ENCODE data around the gene HOXC10. TPM values are rescaled to one million over a fixed set of nuclear protein-coding genes. Genes with fewer than 3 reads are reported as not detected.

Gene HOXC10
- polyA plus RNA-seq, 4 donors: 1.2 TPM; not detected in 3

DNA sequence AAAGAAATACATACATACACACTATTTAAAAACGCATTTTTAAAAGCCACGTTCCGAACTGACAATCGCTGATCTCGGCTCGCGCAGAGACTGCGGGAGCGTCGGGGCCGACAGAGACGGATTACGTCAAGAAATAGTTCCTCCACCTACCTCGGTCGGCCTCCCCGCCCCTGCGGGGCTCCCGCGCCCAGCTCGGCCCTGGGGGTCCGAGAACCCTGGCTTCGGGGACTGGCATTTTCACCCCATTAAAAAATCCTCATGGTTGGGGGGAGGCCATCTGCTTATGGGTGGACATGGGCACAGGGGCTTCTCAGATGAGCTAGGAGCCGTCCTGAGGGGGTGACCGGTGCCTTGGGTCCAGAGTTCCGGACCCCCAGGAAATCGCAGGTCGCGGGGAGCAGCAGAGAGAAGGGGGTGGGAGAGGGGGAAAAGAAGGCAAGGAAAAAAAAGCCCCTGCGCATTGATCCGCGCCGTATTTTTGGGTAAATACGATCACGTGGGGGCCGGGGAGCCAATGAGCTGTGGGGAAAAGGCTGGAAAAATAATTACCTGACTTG lies 14.7 kb downstream of the HOXC10 start:
- H3K27me3 ChIP-seq (ENCODE audit: control insufficient read depth in 3 of 3, insufficient read depth in 3 of 3, low read length in 3 of 3): peaks cover 0 to 100% (median 78%) of the 10 kb centered on the region in 3 donors
- WGBS, 3 donors: 4 to 5% (median 4%) methylated on average over 35 of the region's 35 CpGs
- peak in 1 of 2 donors; percentile 45 for DNase-seq

DNA sequence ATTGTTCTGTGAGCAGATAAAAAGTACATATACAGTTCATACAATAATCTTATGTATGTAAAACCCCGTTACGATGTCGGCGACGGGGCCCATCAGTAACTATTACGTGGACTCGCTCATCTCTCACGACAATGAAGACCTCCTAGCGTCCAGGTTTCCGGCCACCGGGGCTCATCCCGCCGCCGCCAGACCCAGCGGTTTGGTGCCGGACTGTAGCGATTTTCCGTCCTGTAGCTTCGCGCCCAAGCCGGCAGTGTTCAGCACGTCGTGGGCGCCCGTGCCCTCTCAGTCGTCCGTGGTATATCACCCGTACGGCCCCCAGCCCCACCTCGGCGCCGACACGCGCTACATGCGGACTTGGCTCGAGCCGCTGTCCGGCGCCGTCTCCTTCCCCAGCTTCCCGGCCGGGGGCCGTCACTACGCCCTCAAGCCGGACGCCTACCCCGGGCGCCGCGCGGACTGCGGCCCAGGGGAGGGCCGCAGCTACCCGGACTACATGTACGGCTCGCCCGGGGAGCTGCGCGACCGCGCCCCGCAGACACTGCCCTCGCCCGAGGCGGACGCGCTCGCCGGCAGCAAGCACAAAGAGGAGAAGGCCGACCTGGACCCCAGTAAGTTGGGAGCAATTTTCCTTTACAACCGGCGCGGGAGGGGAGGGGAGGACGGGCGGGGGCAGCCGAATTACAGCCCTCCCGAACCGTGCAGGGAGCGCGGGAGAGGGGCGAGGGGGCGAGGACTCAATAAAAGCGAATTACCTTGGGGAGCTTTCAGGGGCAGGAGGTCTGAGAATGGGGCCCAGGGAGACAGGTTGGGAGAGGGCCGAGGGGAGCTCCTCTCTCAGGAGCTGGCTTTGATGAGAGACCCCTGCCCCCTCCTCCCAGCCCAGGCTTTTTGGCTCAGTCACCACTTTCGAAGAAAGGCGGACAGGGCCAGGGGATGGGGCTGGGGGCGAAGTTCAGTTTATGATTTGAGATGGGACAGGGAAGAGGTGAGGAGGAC lies 15.5 kb downstream of the HOXC10 start, which contains the start of gene HOXC9:
TSS of gene HOXC9 (plus strand) at position 46 of the 999 bp plus-strand sequence. CDS start at position 74, 28 bp downstream.
- 3 to 5% (median 4%) methylated on average over 86 to 87 of the region's 87 CpGs for WGBS, 3 donors
- peaks cover 0 to 16% (median 0%) of the 10 kb centered on the region in 3 donors for H3K4me1 ChIP-seq (ENCODE audit: control insufficient read depth in 3 of 3, insufficient read depth in 2 of 3, low read depth in 1 of 3, low read length in 2 of 3)
- H3K27me3 ChIP-seq (ENCODE audit: control insufficient read depth in 3 of 3, insufficient read depth in 3 of 3, low read length in 3 of 3): peaks cover 0 to 100% (median 81%) of the 10 kb centered on the region in 3 donors
- peaks cover 0 to 3% of the 10 kb centered on the region in 2 donors for H3K9me3 ChIP-seq (ENCODE audit: control insufficient read depth in 2 of 2, insufficient read depth in 1 of 2, low read depth in 1 of 2, low read length in 1 of 2)
- no peaks in the 10 kb centered on the region for H3K36me3 ChIP-seq (ENCODE audit: control insufficient read depth in 3 of 3, insufficient read depth in 2 of 3, low read depth in 1 of 3, low read length in 3 of 3)
- H3K27ac ChIP-seq (ENCODE audit: low read depth in 1 of 3, low read length in 2 of 3): no peak within 1 kb of the TSS
- FAIRE-seq (no peak), DNase-seq (no peak)
- peak within 1 kb of the TSS in 2 of 3 donors; percentile 4 to 30 for H3K4me3 ChIP-seq (ENCODE audit: low read depth in 1 of 3, low read length in 3 of 3)

More for the DNA sequence above, 14.7 kb downstream of the HOXC10 start:
- Histone ChIP-seq H3K9me3 (ENCODE audit: control insufficient read depth in 2 of 2, insufficient read depth in 1 of 2, low read depth in 1 of 2, low read length in 1 of 2) (peaks cover 0 to 3% of the 10 kb centered on the region in 2 donors), H3K27ac (ENCODE audit: low read depth in 1 of 3, low read length in 2 of 3) (no peak overlapping the region), H3K4me1 (ENCODE audit: control insufficient read depth in 3 of 3, insufficient read depth in 2 of 3, low read depth in 1 of 3, low read length in 2 of 3) (peaks cover under 1 to 23% (median 2%) of the 10 kb centered on the region in 3 donors), H3K4me3 (ENCODE audit: low read depth in 1 of 3, low read length in 3 of 3) (peak overlapping the region in 1 of 3 donors; percentile 30), H3K36me3 (ENCODE audit: control insufficient read depth in 3 of 3, insufficient read depth in 2 of 3, low read depth in 1 of 3, low read length in 3 of 3) (no peaks in the 10 kb centered on the region)
- FAIRE-seq: no peak

DNA sequence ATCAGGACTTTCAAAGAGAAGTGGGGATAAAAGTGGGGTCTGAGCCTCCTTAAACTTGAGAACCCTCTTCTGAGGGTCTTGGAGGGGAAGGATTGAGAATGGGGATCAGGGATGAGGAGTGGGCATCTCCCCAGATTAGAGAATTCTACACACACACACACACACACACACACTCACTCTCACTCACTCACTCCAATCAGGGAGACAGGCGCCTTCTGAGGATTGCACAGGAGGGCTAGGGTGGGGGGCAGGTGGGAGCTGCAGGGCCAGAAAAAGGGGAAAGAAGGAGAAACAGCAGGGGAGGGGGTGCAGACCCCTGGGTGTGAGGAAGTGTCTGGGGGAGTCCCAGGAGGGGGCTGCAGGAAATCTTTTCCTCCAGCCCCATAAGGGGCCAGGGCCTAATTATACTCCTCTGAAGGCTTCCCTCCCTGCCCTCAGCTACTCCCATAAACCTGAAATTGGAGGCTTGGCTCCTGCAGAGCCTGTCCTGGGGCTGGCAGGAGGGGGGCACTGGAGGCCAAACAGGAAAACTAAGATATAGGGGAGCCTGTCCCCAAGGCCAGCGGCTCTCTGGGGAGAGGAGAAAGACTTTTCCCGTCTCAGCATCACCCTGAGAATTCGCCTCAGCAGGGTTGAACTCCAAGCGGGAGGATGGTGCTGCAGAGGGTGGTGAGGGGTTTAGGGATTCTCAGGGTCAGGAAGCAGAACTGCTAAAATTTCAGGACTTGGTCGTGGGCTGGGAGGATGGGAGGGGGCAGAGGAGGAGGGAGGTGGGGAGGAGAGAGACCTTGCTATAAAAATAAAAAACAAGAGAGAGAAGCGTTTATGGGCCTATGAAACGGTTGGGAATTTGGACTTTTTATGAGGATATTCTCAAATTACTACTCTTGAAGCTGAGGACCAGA lies 16.6 kb downstream of the HOXC10 start:
- 11 to 22% (median 18%) methylated on average over 8 of the region's 8 CpGs for WGBS, 3 donors
- Histone ChIP-seq H3K27me3 (ENCODE audit: control insufficient read depth in 3 of 3, insufficient read depth in 3 of 3, low read length in 3 of 3) (peaks cover 0 to 100% (median 82%) of the 10 kb centered on the region in 3 donors), H3K36me3 (ENCODE audit: control insufficient read depth in 3 of 3, insufficient read depth in 2 of 3, low read depth in 1 of 3, low read length in 3 of 3) (no peaks in the 10 kb centered on the region), H3K4me3 (ENCODE audit: low read depth in 1 of 3, low read length in 3 of 3) (no peak overlapping the region), H3K9me3 (ENCODE audit: control insufficient read depth in 2 of 2, insufficient read depth in 1 of 2, low read depth in 1 of 2, low read length in 1 of 2) (peaks cover 0 to 2% of the 10 kb centered on the region in 2 donors), H3K27ac (ENCODE audit: low read depth in 1 of 3, low read length in 2 of 3) (no peak overlapping the region), H3K4me1 (ENCODE audit: control insufficient read depth in 3 of 3, insufficient read depth in 2 of 3, low read depth in 1 of 3, low read length in 2 of 3) (peaks cover 0 to 18% (median 0%) of the 10 kb centered on the region in 3 donors)
- FAIRE-seq (no peak), DNase-seq (no peak)

DNA sequence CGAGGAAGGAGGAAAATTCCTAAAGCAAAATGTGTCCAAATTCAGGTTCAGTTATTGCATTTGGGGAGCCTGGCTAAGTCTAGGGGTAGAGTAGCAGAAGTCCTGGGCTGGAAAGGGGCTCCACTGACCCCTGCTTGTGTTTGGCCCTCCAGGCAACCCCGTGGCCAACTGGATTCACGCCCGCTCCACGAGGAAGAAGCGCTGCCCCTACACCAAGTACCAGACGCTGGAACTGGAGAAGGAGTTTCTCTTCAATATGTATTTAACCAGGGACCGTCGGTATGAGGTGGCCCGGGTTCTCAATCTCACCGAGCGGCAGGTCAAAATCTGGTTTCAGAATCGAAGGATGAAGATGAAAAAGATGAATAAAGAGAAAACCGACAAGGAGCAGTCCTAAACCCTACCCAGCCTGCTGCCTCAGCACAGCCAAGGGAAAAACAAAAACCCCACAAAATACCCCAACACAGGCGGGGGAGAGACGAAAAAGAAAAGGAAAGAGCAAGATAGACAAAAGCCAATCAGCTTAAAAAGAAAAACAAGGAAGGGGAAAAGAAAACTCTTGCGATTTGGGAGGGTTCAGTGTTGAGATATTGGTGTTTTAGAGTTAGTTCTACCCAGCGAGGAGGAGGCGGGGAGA lies 17.4 kb downstream of the HOXC10 start:
- Histone ChIP-seq H3K27me3 (ENCODE audit: control insufficient read depth in 3 of 3, insufficient read depth in 3 of 3, low read length in 3 of 3) (peaks cover 0 to 100% (median 82%) of the 10 kb centered on the region in 3 donors), H3K4me3 (ENCODE audit: low read depth in 1 of 3, low read length in 3 of 3) (no peak overlapping the region), H3K27ac (ENCODE audit: low read depth in 1 of 3, low read length in 2 of 3) (no peak overlapping the region), H3K4me1 (ENCODE audit: control insufficient read depth in 3 of 3, insufficient read depth in 2 of 3, low read depth in 1 of 3, low read length in 2 of 3) (peaks cover 0 to 24% (median 0%) of the 10 kb centered on the region in 3 donors), H3K36me3 (ENCODE audit: control insufficient read depth in 3 of 3, insufficient read depth in 2 of 3, low read depth in 1 of 3, low read length in 3 of 3) (no peaks in the 10 kb centered on the region), H3K9me3 (ENCODE audit: control insufficient read depth in 2 of 2, insufficient read depth in 1 of 2, low read depth in 1 of 2, low read length in 1 of 2) (peaks cover 0 to 2% of the 10 kb centered on the region in 2 donors)
- FAIRE-seq (no peak), DNase-seq (no peak)
- WGBS, 3 donors: 16 to 18% (median 18%) methylated on average over 19 of the region's 19 CpGs

DNA sequence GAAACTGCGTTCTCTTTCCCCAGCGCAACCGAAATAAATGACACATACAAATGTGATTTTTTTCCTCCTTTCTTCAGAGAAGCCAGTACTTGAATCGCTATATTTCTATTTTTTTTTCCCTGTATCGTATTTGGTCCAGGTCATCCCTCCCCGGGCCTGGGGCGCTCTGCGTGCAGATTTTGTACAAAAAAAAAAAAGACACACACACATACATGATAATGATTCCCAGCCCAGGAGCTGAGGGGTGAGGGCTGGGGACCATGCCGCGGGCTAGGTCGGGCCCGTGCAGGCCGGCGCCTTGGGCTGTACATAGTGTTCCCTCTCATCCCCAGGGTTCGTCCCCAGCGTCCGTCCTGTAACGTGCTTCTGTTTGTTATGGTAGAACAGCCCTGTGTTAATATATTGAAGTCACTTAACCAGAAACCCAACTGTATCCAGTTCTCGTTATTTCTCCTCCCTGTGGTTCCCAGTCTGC lies 18.0 kb downstream of the HOXC10 start:
- H3K27me3 ChIP-seq (ENCODE audit: control insufficient read depth in 3 of 3, insufficient read depth in 3 of 3, low read length in 3 of 3): peaks cover 0 to 100% (median 81%) of the 10 kb centered on the region in 3 donors
- no peak for DNase-seq
- no peaks in the 10 kb centered on the region for H3K36me3 ChIP-seq (ENCODE audit: control insufficient read depth in 3 of 3, insufficient read depth in 2 of 3, low read depth in 1 of 3, low read length in 3 of 3)
- no peak overlapping the region for H3K27ac ChIP-seq (ENCODE audit: low read depth in 1 of 3, low read length in 2 of 3)
- 15 to 28% (median 27%) methylated on average over 18 to 19 of the region's 19 CpGs for WGBS, 3 donors
- no peak overlapping the region for H3K4me3 ChIP-seq (ENCODE audit: low read depth in 1 of 3, low read length in 3 of 3)
- H3K9me3 ChIP-seq (ENCODE audit: control insufficient read depth in 2 of 2, insufficient read depth in 1 of 2, low read depth in 1 of 2, low read length in 1 of 2): peaks cover 0 to 2% of the 10 kb centered on the region in 2 donors
- H3K4me1 ChIP-seq (ENCODE audit: control insufficient read depth in 3 of 3, insufficient read depth in 2 of 3, low read depth in 1 of 3, low read length in 2 of 3): peaks cover 0 to 24% (median 0%) of the 10 kb centered on the region in 3 donors
- FAIRE-seq: no peak

DNA sequence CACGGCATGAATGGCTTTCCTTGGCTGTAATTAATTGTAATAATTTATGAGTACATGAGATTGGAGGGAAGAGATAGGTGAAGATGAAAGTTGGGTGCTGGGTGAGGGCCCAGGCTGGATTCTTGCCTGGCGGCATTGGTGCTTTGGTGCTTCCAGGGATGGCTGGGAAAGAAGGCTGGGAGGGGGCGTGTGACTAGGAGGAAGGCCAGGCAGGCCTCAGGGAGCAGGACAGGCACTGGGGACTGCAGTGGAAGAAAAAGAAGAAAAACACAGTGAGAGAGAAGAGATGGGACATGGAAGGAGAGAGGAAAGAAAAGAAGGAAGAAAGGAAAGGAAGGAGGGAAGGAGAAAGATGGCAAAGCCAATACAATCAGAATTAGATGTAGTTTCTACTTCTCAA lies 18.7 kb downstream of the HOXC10 start:
- Histone ChIP-seq H3K27me3 (ENCODE audit: control insufficient read depth in 3 of 3, insufficient read depth in 3 of 3, low read length in 3 of 3) (peaks cover 0 to 100% (median 79%) of the 10 kb centered on the region in 3 donors), H3K4me1 (ENCODE audit: control insufficient read depth in 3 of 3, insufficient read depth in 2 of 3, low read depth in 1 of 3, low read length in 2 of 3) (peaks cover 0 to 24% (median 0%) of the 10 kb centered on the region in 3 donors), H3K27ac (ENCODE audit: low read depth in 1 of 3, low read length in 2 of 3) (no peak overlapping the region), H3K4me3 (ENCODE audit: low read depth in 1 of 3, low read length in 3 of 3) (no peak overlapping the region), H3K36me3 (ENCODE audit: control insufficient read depth in 3 of 3, insufficient read depth in 2 of 3, low read depth in 1 of 3, low read length in 3 of 3) (no peaks in the 10 kb centered on the region), H3K9me3 (ENCODE audit: control insufficient read depth in 2 of 2, insufficient read depth in 1 of 2, low read depth in 1 of 2, low read length in 1 of 2) (peaks cover 0 to 2% of the 10 kb centered on the region in 2 donors)
- FAIRE-seq (no peak), DNase-seq (no peak)
- 14 to 40% (median 28%) methylated on average over 3 of the region's 3 CpGs for WGBS, 3 donors

DNA sequence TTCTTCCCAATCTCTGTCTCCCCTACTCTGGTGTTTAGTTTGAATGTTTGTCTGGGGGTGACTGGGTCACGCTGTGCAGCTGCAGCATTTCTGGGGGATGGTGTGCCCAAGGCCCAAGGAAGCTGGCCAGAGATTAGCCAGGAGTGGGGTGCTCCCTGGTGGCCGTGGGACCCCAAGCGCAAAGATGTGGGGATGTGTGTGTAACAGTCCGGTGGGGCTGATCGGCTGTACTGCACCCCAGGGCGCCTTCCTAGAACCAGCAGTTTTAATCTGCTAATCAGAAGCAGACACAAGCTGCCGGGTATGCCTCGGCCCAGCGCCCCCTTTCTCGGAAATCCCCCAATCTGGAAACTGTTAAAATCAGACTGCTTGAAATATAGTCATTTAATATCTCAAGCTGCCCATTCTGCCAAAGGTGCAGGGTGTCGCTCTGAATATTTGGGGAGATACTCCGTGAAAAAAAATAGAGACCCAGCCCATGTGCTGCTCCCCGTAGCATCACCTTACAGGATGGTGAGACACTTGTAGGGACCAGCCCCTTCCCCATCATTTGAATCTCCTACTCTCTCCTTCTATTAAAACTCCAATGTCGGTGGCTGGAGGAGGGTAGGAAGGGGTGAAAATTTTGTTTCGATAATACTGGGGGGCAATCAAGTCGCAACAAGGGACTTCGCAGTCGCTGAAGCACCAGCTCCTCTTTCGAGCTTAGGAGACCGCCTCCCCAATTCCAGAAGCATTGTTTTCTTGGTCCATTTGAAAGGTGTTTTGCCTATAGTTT lies 19.3 kb downstream of the HOXC10 start:
- FAIRE-seq: no peak
- Histone ChIP-seq H3K27me3 (ENCODE audit: control insufficient read depth in 3 of 3, insufficient read depth in 3 of 3, low read length in 3 of 3) (peaks cover 0 to 99% (median 78%) of the 10 kb centered on the region in 3 donors), H3K9me3 (ENCODE audit: control insufficient read depth in 2 of 2, insufficient read depth in 1 of 2, low read depth in 1 of 2, low read length in 1 of 2) (peaks cover 0 to 2% of the 10 kb centered on the region in 2 donors)

More for the DNA sequence above, 19.3 kb downstream of the HOXC10 start:
- no peak for DNase-seq
- WGBS, 3 donors: 19 to 23% (median 23%) methylated on average over 20 of the region's 20 CpGs
- H3K36me3 ChIP-seq (ENCODE audit: control insufficient read depth in 3 of 3, insufficient read depth in 2 of 3, low read depth in 1 of 3, low read length in 3 of 3): no peaks in the 10 kb centered on the region
- H3K27ac ChIP-seq (ENCODE audit: low read depth in 1 of 3, low read length in 2 of 3): no peak overlapping the region
- H3K4me1 ChIP-seq (ENCODE audit: control insufficient read depth in 3 of 3, insufficient read depth in 2 of 3, low read depth in 1 of 3, low read length in 2 of 3): peaks cover 0 to 26% (median 0%) of the 10 kb centered on the region in 3 donors
- no peak overlapping the region for H3K4me3 ChIP-seq (ENCODE audit: low read depth in 1 of 3, low read length in 3 of 3)

Measured in small intestine (tissue), 7 donors.